T-helper 1 cell (primary cell): ENCODE results near the gene MOB3B.
A peak's percentile ranks its signal among the peaks of the same experiment; 100 is the strongest.
"Not testable (repeated sequence)": the region's sequence is repeated elsewhere in the genome, so short reads cannot be mapped to it uniquely, and the experiment has no call there.

Experiments
- DNase-seq, 5 donors: peaks; one replicate each; pipeline ENCODE4 v3.0.0-alpha.2; 2012 to 2020

Gene MOB3B

GRCh38 chr9:27473111-27473529 is 56.5 kb downstream of the MOB3B start:
- DNase-seq = no peak

- DNase-seq = no peak
Observed at GRCh38 chr9:27472195-27472594, 57.4 kb downstream of the MOB3B start.

GRCh38 chr9:27471789-27472188 is 57.8 kb downstream of the MOB3B start:
- DNase-seq = no peak

GRCh38 chr9:27471366-27471765 is 58.2 kb downstream of the MOB3B start:
- DNase-seq = no peak

GRCh38 chr9:27470291-27470856 is 59.2 kb downstream of the MOB3B start:
- no peak for DNase-seq

- DNase-seq = no peak
Observed at GRCh38 chr9:27469550-27469949, 60.1 kb downstream of the MOB3B start.

- DNase-seq = no peak
Observed at GRCh38 chr9:27468462-27469110, 61.0 kb downstream of the MOB3B start.

GRCh38 chr9:27468000-27468399 is 61.6 kb downstream of the MOB3B start:
- DNase-seq = peak in 1 of 5 donors; percentile 8

- DNase-seq = no peak
Observed at GRCh38 chr9:27467486-27467885, 62.1 kb downstream of the MOB3B start.

- DNase-seq = not testable (repeated sequence)
Observed at GRCh38 chr9:27466516-27466915, 63.1 kb downstream of the MOB3B start.

GRCh38 chr9:27464950-27465349 is 64.7 kb downstream of the MOB3B start:
- DNase-seq = not testable (repeated sequence)

GRCh38 chr9:27462846-27463245 is 66.8 kb downstream of the MOB3B start:
- no peak for DNase-seq

- no peak for DNase-seq
Observed at GRCh38 chr9:27462434-27462833, 67.2 kb downstream of the MOB3B start.

- peak in 1 of 5 donors; percentile 4 for DNase-seq
Observed at GRCh38 chr9:27460226-27461023, 69.2 kb downstream of the MOB3B start.

GRCh38 chr9:27457445-27457844 is 72.2 kb downstream of the MOB3B start:
- no peak for DNase-seq

- DNase-seq = no peak
Observed at GRCh38 chr9:27453860-27454553, 75.6 kb downstream of the MOB3B start.

GRCh38 chr9:27451207-27451797 is 78.3 kb downstream of the MOB3B start:
- no peak for DNase-seq

GRCh38 chr9:27450752-27451151 is 78.9 kb downstream of the MOB3B start:
- DNase-seq = no peak

GRCh38 chr9:27448356-27448755 is 81.3 kb downstream of the MOB3B start:
- DNase-seq = not testable (repeated sequence)

GRCh38 chr9:27447031-27447683 is 82.5 kb downstream of the MOB3B start:
- DNase-seq = no peak

- no peak for DNase-seq
Observed at GRCh38 chr9:27445688-27446087, 83.9 kb downstream of the MOB3B start.

GRCh38 chr9:27445057-27445595 is 84.5 kb downstream of the MOB3B start:
- DNase-seq = no peak
